Measurements from ENCODE around the gene FEM1C. TPM values are rescaled to one million over a fixed set of nuclear protein-coding genes. Genes with fewer than 3 reads are reported as not detected.

FEM1C gene
- total RNA-seq, 1 experiment from 2014 or later, result 10.4 TPM

- DNase-seq (ENCODE audit: low read depth, low spot score), result no peak
- no peak for TF ChIP-seq TCF7L2 (IDR thresholded peaks at IDR 0.05; ENCODE audit: low read depth, low read length)
- TF ChIP-seq, protein P1, sequence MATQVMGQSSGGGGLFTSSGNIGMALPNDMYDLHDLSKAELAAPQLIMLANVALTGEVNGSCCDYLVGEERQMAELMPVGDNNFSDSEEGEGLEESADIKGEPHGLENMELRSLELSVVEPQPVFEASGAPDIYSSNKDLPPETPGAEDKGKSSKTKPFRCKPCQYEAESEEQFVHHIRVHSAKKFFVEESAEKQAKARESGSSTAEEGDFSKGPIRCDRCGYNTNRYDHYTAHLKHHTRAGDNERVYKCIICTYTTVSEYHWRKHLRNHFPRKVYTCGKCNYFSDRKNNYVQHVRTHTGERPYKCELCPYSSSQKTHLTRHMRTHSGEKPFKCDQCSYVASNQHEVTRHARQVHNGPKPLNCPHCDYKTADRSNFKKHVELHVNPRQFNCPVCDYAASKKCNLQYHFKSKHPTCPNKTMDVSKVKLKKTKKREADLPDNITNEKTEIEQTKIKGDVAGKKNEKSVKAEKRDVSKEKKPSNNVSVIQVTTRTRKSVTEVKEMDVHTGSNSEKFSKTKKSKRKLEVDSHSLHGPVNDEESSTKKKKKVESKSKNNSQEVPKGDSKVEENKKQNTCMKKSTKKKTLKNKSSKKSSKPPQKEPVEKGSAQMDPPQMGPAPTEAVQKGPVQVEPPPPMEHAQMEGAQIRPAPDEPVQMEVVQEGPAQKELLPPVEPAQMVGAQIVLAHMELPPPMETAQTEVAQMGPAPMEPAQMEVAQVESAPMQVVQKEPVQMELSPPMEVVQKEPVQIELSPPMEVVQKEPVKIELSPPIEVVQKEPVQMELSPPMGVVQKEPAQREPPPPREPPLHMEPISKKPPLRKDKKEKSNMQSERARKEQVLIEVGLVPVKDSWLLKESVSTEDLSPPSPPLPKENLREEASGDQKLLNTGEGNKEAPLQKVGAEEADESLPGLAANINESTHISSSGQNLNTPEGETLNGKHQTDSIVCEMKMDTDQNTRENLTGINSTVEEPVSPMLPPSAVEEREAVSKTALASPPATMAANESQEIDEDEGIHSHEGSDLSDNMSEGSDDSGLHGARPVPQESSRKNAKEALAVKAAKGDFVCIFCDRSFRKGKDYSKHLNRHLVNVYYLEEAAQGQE (IDR thresholded peaks at IDR 0.05; ENCODE audit: insufficient read depth in 1 of 2, low read depth in 2 of 2, low read length in 1 of 2), result no peak
- TF ChIP-seq SIN3A (IDR thresholded peaks at IDR 0.05; ENCODE audit: borderline replicate concordance, insufficient read depth, low read depth, low read length), result no peak
- TF ChIP-seq, protein P2, sequence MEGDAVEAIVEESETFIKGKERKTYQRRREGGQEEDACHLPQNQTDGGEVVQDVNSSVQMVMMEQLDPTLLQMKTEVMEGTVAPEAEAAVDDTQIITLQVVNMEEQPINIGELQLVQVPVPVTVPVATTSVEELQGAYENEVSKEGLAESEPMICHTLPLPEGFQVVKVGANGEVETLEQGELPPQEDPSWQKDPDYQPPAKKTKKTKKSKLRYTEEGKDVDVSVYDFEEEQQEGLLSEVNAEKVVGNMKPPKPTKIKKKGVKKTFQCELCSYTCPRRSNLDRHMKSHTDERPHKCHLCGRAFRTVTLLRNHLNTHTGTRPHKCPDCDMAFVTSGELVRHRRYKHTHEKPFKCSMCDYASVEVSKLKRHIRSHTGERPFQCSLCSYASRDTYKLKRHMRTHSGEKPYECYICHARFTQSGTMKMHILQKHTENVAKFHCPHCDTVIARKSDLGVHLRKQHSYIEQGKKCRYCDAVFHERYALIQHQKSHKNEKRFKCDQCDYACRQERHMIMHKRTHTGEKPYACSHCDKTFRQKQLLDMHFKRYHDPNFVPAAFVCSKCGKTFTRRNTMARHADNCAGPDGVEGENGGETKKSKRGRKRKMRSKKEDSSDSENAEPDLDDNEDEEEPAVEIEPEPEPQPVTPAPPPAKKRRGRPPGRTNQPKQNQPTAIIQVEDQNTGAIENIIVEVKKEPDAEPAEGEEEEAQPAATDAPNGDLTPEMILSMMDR (IDR thresholded peaks at IDR 0.05), result no peak
- TF ChIP-seq POLR2AphosphoS5 (IDR thresholded peaks at IDR 0.05; ENCODE audit: low read depth, low read length), result no peak
- H3K9me3 ChIP-seq (ENCODE audit: control insufficient read depth, insufficient read depth, low read depth, low read length), result no peaks in the 10 kb centered on the region
- H3K36me3 ChIP-seq (ENCODE audit: control insufficient read depth, insufficient read depth, low read length), result peaks cover 3% of the 10 kb centered on the region; the same call in 1 of the 2 replicates
- BruUV-seq (replicated peaks), result no TSS peak
- no peak overlapping the region for H3K4me3 ChIP-seq (ENCODE audit: low read depth in 2 of 2, low read length in 2 of 2)
- intact Hi-C loops (cut with micrococcal nuclease; ENCODE audit: unreplicated experiment) (no loop called here), in situ Hi-C loops (cut with HindIII; ENCODE audit: low pct_unique_long_range_greater_than_20kb, low sequenced_read_pairs) (no loop called here)
- no peak overlapping the region for H3K27ac ChIP-seq (ENCODE audit: low read length)
- CTCF ChIA-PET, result no interaction called here
- POLR2A ChIA-PET, result no interaction called here
- H3K27me3 ChIP-seq (ENCODE audit: control insufficient read depth, insufficient read depth, low read length), result no peaks in the 10 kb centered on the region
- peaks cover 5% of the 10 kb centered on the region; the same call in 1 of the 2 replicates for H3K4me1 ChIP-seq (ENCODE audit: control insufficient read depth, insufficient read depth, low read length)
- no peak for ATAC-seq
Observed at GRCh38 chr5:115530426-115530825, 14.1 kb downstream of the FEM1C start.

GRCh38 chr5:115526604-115527003 is 18.0 kb downstream of the FEM1C start:
- intact Hi-C loops (cut with micrococcal nuclease; ENCODE audit: unreplicated experiment), result no loop called here
- Histone ChIP-seq H3K27ac (ENCODE audit: low read length) (no peak overlapping the region), H3K27me3 (ENCODE audit: control insufficient read depth, insufficient read depth, low read length) (no peaks in the 10 kb centered on the region), H3K36me3 (ENCODE audit: control insufficient read depth, insufficient read depth, low read length) (peaks cover 8% of the 10 kb centered on the region; the same call in 1 of the 2 replicates), H3K4me3 (ENCODE audit: low read depth in 2 of 2, low read length in 2 of 2) (no peak overlapping the region), H3K9me3 (ENCODE audit: control insufficient read depth, insufficient read depth, low read depth, low read length) (no peaks in the 10 kb centered on the region), H3K4me1 (ENCODE audit: control insufficient read depth, insufficient read depth, low read length) (no peaks in the 10 kb centered on the region)
- no peak for DNase-seq (ENCODE audit: low read depth, low spot score)
- ChIA-PET POLR2A (no interaction called here), CTCF (no interaction called here)
- TF ChIP-seq, protein P2 (IDR thresholded peaks at IDR 0.05), result no peak
- TF ChIP-seq SIN3A (IDR thresholded peaks at IDR 0.05; ENCODE audit: borderline replicate concordance, insufficient read depth, low read depth, low read length), result no peak
- no peak for TF ChIP-seq TCF7L2 (IDR thresholded peaks at IDR 0.05; ENCODE audit: low read depth, low read length)
- TF ChIP-seq, protein P1 (IDR thresholded peaks at IDR 0.05; ENCODE audit: insufficient read depth in 1 of 2, low read depth in 2 of 2, low read length in 1 of 2), result no peak
- TF ChIP-seq POLR2AphosphoS5 (IDR thresholded peaks at IDR 0.05; ENCODE audit: low read depth, low read length), result no peak
- BruUV-seq (replicated peaks), result no TSS peak
- no peak for ATAC-seq
- in situ Hi-C loops (cut with HindIII; ENCODE audit: low pct_unique_long_range_greater_than_20kb, low sequenced_read_pairs), result no loop called here

All from Panc1 (cell line).